Breast epithelium (tissue), 3 donors: ENCODE data around the gene ANKRD42.

Source experiments
- CTCF ChIP-seq, 3 donors: fragments of 450-650 bp; IDR thresholded peaks; one replicate each; pipeline ENCODE4 v1.5.1; 2016 to 2017; ENCODE audit warnings: antibody characterized with exemption in 3 of 3, mild to moderate bottlenecking in 3 of 3, moderate library complexity in 3 of 3
- POLR2A ChIP-seq: fragments of 450-650 bp; IDR thresholded peaks from one replicate; pipeline ENCODE4 v1.6.1; 2016; ENCODE audit warnings: antibody characterized with exemption, mild to moderate bottlenecking, moderate library complexity
- POLR2AphosphoS5 ChIP-seq, 3 donors: sonication (generic); formaldehyde crosslinking; IDR thresholded peaks; one replicate each; pipeline ENCODE4 v1.6.1; 2017; ENCODE audit warnings: antibody characterized with exemption in 3 of 3

- no peak for TF ChIP-seq CTCF (IDR thresholded peaks at IDR 0.05)
- TF ChIP-seq POLR2AphosphoS5 (IDR thresholded peaks at IDR 0.05) = no peak
- no peak for TF ChIP-seq POLR2A
Observed at GRCh38 chr11:83252266-83252665, 58.8 kb downstream of the ANKRD42 start.
